CD4-positive, alpha-beta T cell (primary cell): ENCODE measurements around the gene GPSM1. TPM values are rescaled to one million over a fixed set of nuclear protein-coding genes. Genes with fewer than 3 reads are reported as not detected.

Source experiments
- ATAC-seq: fragments of 200-7000 bp; cut with Tn5 transposase; one replicate; pipeline ENCODE4 v1.10.0; 2022; ENCODE audit warnings: mild to moderate bottlenecking; ENCODE audit not compliant: poor library complexity
- CTCF ChIA-PET: fragments of 350-600 bp; sonication (Branson Sonifier 250); formaldehyde crosslinking; loops from one replicate; lab custom pipeline; 2021; ENCODE audit warnings: antibody characterized with exemption, inconsistent platforms; lab: Charles Lee
- POLR2A ChIA-PET: fragments of 350-600 bp; sonication (Branson Sonifier 250); formaldehyde crosslinking; loops from one replicate; lab custom pipeline; 2021; ENCODE audit warnings: antibody characterized with exemption, inconsistent platforms; lab: Charles Lee
- DNase-seq, 14 experiments: peaks; one replicate each; pipeline ENCODE4 v3.0.0-alpha.2; 2013 to 2020; ENCODE audit warnings: mixed read lengths in 2 of 14
- H3K27ac ChIP-seq, 2 donors: one replicate each; pipeline versions ENCODE4 v1.5.1 to v1.7.0; 2013; ENCODE audit warnings: low read length in 2 of 2, low read depth in 1 of 2, mild to moderate bottlenecking in 1 of 2
- H3K27me3 ChIP-seq, 2 experiments: 1 replicate in 1 of 2; 2 replicates in 1 of 2; pipeline versions ENCODE4 v1.6.1 to v1.7.0; 2013; ENCODE audit warnings: low read length in 2 of 2, control low read depth in 1 of 2, mild to moderate bottlenecking in 1 of 2, moderate library complexity in 1 of 2; ENCODE audit not compliant: insufficient read depth in 2 of 2, control insufficient read depth in 1 of 2
- H3K36me3 ChIP-seq: one replicate; pipeline ENCODE4 v1.6.1; 2013; ENCODE audit warnings: low read length, control low read depth; ENCODE audit not compliant: insufficient read depth
- H3K4me1 ChIP-seq: one replicate; pipeline ENCODE4 v1.6.1; 2013; ENCODE audit warnings: low read length, control low read depth; ENCODE audit not compliant: insufficient read depth
- H3K4me3 ChIP-seq: one replicate; pipeline ENCODE4 v1.5.1; 2013; ENCODE audit warnings: mild to moderate bottlenecking, low read length, moderate library complexity
- H3K9me3 ChIP-seq, 2 experiments: 1 replicate in 1 of 2; 2 replicates in 1 of 2; pipeline versions ENCODE4 v1.6.1 to v1.7.0; 2013; ENCODE audit warnings: low read length in 2 of 2, mild to moderate bottlenecking in 2 of 2, control low read depth in 1 of 2, moderate library complexity in 1 of 2; ENCODE audit not compliant: control insufficient read depth in 1 of 2, insufficient read depth in 1 of 2
- H3K27ac Mint-ChIP-seq: one replicate; pipeline ENCODE4 v1.8.0; 2020; ENCODE audit warnings: mixed read lengths
- H3K27me3 Mint-ChIP-seq: one replicate; pipeline ENCODE4 v1.8.0; 2021; ENCODE audit warnings: mixed read lengths
- H3K36me3 Mint-ChIP-seq: one replicate; pipeline ENCODE4 v1.8.0; 2021; ENCODE audit warnings: low read depth, mixed read lengths
- H3K4me1 Mint-ChIP-seq: one replicate; pipeline ENCODE4 v1.8.0; 2021; ENCODE audit warnings: low read depth, mixed read lengths
- H3K4me3 Mint-ChIP-seq: one replicate; pipeline ENCODE4 v1.8.0; 2020; ENCODE audit warnings: mild to moderate bottlenecking, mixed read lengths
- H3K9me3 Mint-ChIP-seq: one replicate; pipeline ENCODE4 v1.8.0; 2020; ENCODE audit warnings: mixed read lengths
- CTCF ChIP-seq: fragments of 200-600 bp; IDR thresholded peaks from one replicate; pipeline ENCODE4 v1.8.0; 2022; ENCODE audit warnings: antibody characterized with exemption, mild to moderate bottlenecking
- intact Hi-C, 2 experiments: fragments of 100-400 bp; cut with DNase I in 1 of 2; cut with micrococcal nuclease in 1 of 2; formaldehyde crosslinking; loops; one replicate each; pipeline versions ENCODE4 v1.15.1 to v1.9.0; 2023 to 2025; cut with DNase I, micrococcal nuclease
- total RNA-seq, 174 experiments: library from RNA in 2 of 174; stranded (reverse) in 2 of 174; gene quantifications; one replicate each; pipeline ENCODE4 v1.2.3 and lab custom pipeline; 2021 to 2026

GPSM1 gene
- total RNA-seq, 2 experiments from 2014 or later = 7.7 to 8.6 TPM

GRCh38 chr9:136401173-136401922, 74.0 kb downstream of the GPSM1 start:
- Mint-ChIP-seq H3K9me3 (no peaks in the 10 kb centered on the region), H3K27me3 (no peaks in the 10 kb centered on the region), H3K27ac (peak overlapping the region; percentile 49), H3K4me3 (peak overlapping the region; percentile 74), H3K4me1 (peaks cover 48% of the 10 kb centered on the region), H3K36me3 (peaks cover 38% of the 10 kb centered on the region)
- H3K36me3 ChIP-seq = peaks cover 29% of the 10 kb centered on the region
- no peak overlapping the region for H3K4me3 ChIP-seq
- no peak for TF ChIP-seq CTCF
- intact Hi-C loops = loop anchor here in 1 of 2 experiments (2.0 to 10.0 kb wide), 5 partner anchors 37 to 437 kb away; partner anchors contain the start of genes INPP5E, NOTCH1, RABL6 and SEC16A
- no peak for ATAC-seq
- no peaks in the 10 kb centered on the region for H3K27me3 ChIP-seq
- no peak for DNase-seq
- POLR2A ChIA-PET = interaction anchor here (1.2 to 2.8 kb wide), 4 partner anchors 8 to 134 kb away, joined by 3 to 18 read pairs (median 6); partner anchors contain the start of genes DNLZ, ENTR1 and PMPCA
- H3K9me3 ChIP-seq = no peaks in the 10 kb centered on the region
- H3K27ac ChIP-seq = no peak overlapping the region
- CTCF ChIA-PET = interaction anchor here (1.2 to 3.2 kb wide), 3 partner anchors 8 to 38 kb away, joined by 3 to 12 read pairs (median 4); partner anchors contain the start of genes DNLZ and ENTR1
- H3K4me1 ChIP-seq = peaks cover 69% of the 10 kb centered on the region

GRCh38 chr9:136402067-136402466, 74.7 kb downstream of the GPSM1 start:
- H3K36me3 ChIP-seq = peaks cover 27% of the 10 kb centered on the region
- Mint-ChIP-seq H3K27me3 (no peaks in the 10 kb centered on the region), H3K4me3 (peak overlapping the region; percentile 42), H3K36me3 (peaks cover 35% of the 10 kb centered on the region), H3K4me1 (peaks cover 48% of the 10 kb centered on the region), H3K27ac (peak overlapping the region; percentile 44), H3K9me3 (no peaks in the 10 kb centered on the region)
- no peaks in the 10 kb centered on the region for H3K27me3 ChIP-seq
- no peak for TF ChIP-seq CTCF
- POLR2A ChIA-PET = interaction anchor here (1.9 to 2.8 kb wide), 2 partner anchors 8 to 135 kb away, joined by 4 to 18 read pairs; partner anchors contain the start of genes ENTR1 and PMPCA
- H3K9me3 ChIP-seq = no peaks in the 10 kb centered on the region
- CTCF ChIA-PET = interaction anchor here (3.2 kb wide), 1 partner anchor 39 kb away, joined by 12 read pairs; the partner anchor contains the start of gene DNLZ
- ATAC-seq (no peak), DNase-seq (no peak)
- intact Hi-C loops = loop anchor here in 1 of 2 experiments (10.0 kb wide), 3 partner anchors 143 to 437 kb away; partner anchors contain the start of genes NOTCH1, RABL6 and UBAC1
- H3K4me3 ChIP-seq = no peak overlapping the region
- peaks cover 74% of the 10 kb centered on the region for H3K4me1 ChIP-seq
- H3K27ac ChIP-seq = no peak overlapping the region

GRCh38 chr9:136403538-136403914, 76.2 kb downstream of the GPSM1 start:
- Histone ChIP-seq H3K4me1 (peaks cover 74% of the 10 kb centered on the region), H3K27me3 (no peaks in the 10 kb centered on the region), H3K27ac (peak overlapping the region; percentile 47 to 86), H3K36me3 (peaks cover 28% of the 10 kb centered on the region), H3K9me3 (no peaks in the 10 kb centered on the region), H3K4me3 (peak overlapping the region; percentile 24)
- DNase-seq (peak; percentile 33 to 93 (median 63)), ATAC-seq (peak; percentile 86)
- intact Hi-C loops = loop anchor here in 1 of 2 experiments (10.0 kb wide), 3 partner anchors 141 to 439 kb away; partner anchors contain the start of genes NOTCH1, RABL6 and UBAC1
- H3K4me3 Mint-ChIP-seq = peak overlapping the region; percentile 74
- peaks cover 46% of the 10 kb centered on the region for H3K36me3 Mint-ChIP-seq
- no peaks in the 10 kb centered on the region for H3K27me3 Mint-ChIP-seq
- no peaks in the 10 kb centered on the region for H3K9me3 Mint-ChIP-seq
- H3K4me1 Mint-ChIP-seq = peaks cover 54% of the 10 kb centered on the region
- H3K27ac Mint-ChIP-seq = peak overlapping the region; percentile 91
- TF ChIP-seq CTCF = no peak
- POLR2A ChIA-PET = interaction anchor here (0.8 to 2.0 kb wide), 6 partner anchors 14 to 136 kb away, joined by 4 to 7 read pairs (median 6); partner anchors contain the start of genes DNLZ and INPP5E
- CTCF ChIA-PET = interaction anchor here (1.8 kb wide), 1 partner anchor 40 kb away, joined by 18 read pairs; the partner anchor contains the start of gene DNLZ
